Measurements from ENCODE around the gene DHODH. TPM values are rescaled to one million over a fixed set of nuclear protein-coding genes. Genes with fewer than 3 reads are reported as not detected.

Gene DHODH
- total RNA-seq, 1 donor from 2014 or later: 6.2 TPM

DNA sequence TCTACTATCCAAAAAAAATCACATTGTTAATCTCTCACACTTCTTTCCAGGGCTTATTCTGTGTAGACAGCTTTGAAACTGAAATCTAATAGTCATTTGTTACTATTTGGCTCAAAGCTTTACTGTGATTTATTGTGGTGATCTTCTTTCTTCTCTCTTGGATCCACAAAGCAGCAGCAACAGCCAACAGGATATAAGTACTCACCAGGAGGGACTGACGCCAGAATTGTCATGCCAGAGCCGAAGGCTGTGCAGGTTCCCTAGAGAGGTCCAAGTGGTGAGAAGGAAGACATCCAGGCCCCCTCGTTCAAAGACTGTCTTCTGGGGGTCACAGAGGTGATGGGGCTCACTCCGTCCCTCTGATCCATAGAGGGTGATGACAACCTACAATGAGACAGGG lies 41.6 kb upstream of the DHODH start:
- H3K4me3 Mint-ChIP-seq (ENCODE audit: unreplicated experiment): no peak overlapping the region
- TF ChIP-seq, protein P1, sequence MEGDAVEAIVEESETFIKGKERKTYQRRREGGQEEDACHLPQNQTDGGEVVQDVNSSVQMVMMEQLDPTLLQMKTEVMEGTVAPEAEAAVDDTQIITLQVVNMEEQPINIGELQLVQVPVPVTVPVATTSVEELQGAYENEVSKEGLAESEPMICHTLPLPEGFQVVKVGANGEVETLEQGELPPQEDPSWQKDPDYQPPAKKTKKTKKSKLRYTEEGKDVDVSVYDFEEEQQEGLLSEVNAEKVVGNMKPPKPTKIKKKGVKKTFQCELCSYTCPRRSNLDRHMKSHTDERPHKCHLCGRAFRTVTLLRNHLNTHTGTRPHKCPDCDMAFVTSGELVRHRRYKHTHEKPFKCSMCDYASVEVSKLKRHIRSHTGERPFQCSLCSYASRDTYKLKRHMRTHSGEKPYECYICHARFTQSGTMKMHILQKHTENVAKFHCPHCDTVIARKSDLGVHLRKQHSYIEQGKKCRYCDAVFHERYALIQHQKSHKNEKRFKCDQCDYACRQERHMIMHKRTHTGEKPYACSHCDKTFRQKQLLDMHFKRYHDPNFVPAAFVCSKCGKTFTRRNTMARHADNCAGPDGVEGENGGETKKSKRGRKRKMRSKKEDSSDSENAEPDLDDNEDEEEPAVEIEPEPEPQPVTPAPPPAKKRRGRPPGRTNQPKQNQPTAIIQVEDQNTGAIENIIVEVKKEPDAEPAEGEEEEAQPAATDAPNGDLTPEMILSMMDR (IDR thresholded peaks at IDR 0.05): no peak
- H3K27me3 Mint-ChIP-seq (ENCODE audit: unreplicated experiment): peaks cover 9% of the 10 kb centered on the region
- no peaks in the 10 kb centered on the region for H3K36me3 Mint-ChIP-seq (ENCODE audit: unreplicated experiment)
- no peaks in the 10 kb centered on the region for H3K9me3 Mint-ChIP-seq (ENCODE audit: unreplicated experiment)
- no peak overlapping the region for H3K27ac Mint-ChIP-seq (ENCODE audit: unreplicated experiment)
- no peaks in the 10 kb centered on the region for H3K4me1 Mint-ChIP-seq (ENCODE audit: unreplicated experiment)
- DNase-seq (ENCODE audit: extremely low spot score, unreplicated experiment): no peak

DNA sequence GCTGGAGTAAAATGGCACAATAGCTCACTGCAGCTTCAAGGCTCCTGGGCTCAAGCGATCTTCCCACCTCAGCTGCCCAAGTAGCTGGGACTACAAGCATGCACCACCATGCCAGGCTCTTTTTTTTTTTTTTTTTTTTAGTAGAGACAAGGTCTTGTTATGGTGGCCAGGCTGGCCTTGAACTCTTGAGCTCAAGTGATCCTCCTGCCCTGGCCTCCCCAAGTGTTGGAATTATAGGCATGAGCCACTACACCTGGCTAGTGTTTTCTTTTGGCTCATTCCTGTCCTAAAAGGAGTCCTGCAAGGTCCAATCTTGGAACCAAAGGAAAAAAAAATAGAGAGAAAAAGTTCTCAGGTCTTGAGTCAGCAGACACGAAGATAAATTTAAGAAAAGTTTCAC lies 39.2 kb upstream of the DHODH start:
- TF ChIP-seq, protein P1 (IDR thresholded peaks at IDR 0.05): no peak
- H3K4me3 Mint-ChIP-seq (ENCODE audit: unreplicated experiment): no peak overlapping the region
- no peaks in the 10 kb centered on the region for H3K4me1 Mint-ChIP-seq (ENCODE audit: unreplicated experiment)
- H3K36me3 Mint-ChIP-seq (ENCODE audit: unreplicated experiment): no peaks in the 10 kb centered on the region
- H3K9me3 Mint-ChIP-seq (ENCODE audit: unreplicated experiment): no peaks in the 10 kb centered on the region
- no peak for DNase-seq (ENCODE audit: extremely low spot score, unreplicated experiment)
- no peak overlapping the region for H3K27ac Mint-ChIP-seq (ENCODE audit: unreplicated experiment)
- peaks cover 9% of the 10 kb centered on the region for H3K27me3 Mint-ChIP-seq (ENCODE audit: unreplicated experiment)

DNA sequence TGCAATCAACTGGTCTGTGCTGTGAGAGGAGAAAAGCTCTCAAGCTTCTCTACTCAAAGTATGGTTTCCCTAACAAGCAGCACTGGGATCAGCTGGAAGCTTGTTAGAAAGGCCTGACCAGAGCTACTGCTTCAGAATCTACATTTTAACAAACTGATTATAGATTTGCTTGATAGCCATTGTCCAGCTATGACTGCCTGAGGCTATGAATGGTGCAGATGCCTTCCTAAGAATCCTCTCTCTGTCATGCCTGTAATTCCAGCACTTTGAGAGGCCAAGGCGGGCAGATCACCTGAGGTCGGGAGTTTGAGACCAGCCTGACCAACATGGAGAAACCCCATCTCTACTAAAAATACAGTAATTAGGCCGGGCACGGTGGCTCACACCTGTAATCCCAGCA lies 37.0 kb upstream of the DHODH start:
- H3K27me3 Mint-ChIP-seq (ENCODE audit: unreplicated experiment): peaks cover 9% of the 10 kb centered on the region
- TF ChIP-seq, protein P1 (IDR thresholded peaks at IDR 0.05): no peak
- no peak overlapping the region for H3K27ac Mint-ChIP-seq (ENCODE audit: unreplicated experiment)
- no peaks in the 10 kb centered on the region for H3K9me3 Mint-ChIP-seq (ENCODE audit: unreplicated experiment)
- DNase-seq (ENCODE audit: extremely low spot score, unreplicated experiment): no peak
- H3K4me3 Mint-ChIP-seq (ENCODE audit: unreplicated experiment): no peak overlapping the region
- no peaks in the 10 kb centered on the region for H3K36me3 Mint-ChIP-seq (ENCODE audit: unreplicated experiment)
- no peaks in the 10 kb centered on the region for H3K4me1 Mint-ChIP-seq (ENCODE audit: unreplicated experiment)

DNA sequence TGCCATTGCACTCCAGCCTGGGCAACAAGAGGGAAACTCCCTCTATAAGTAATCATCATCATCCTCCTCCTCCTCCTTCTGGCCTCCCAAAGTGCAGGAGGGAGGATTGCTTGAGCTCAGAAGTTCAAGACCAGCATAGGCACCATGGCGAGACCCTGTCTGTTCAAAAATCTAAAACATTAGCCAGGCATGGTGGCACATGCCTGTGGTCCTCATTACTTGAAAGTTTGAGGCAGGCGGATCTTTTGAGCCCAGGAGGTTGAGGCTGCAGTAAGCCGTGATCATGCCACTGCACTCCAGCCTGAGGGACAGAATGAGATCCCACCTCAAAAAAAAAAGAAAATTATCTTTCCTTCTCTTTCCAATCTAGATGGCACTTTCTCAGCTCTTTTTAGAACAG lies 36.2 kb upstream of the DHODH start:
- Mint-ChIP-seq H3K4me3 (ENCODE audit: unreplicated experiment) (no peak overlapping the region), H3K9me3 (ENCODE audit: unreplicated experiment) (no peaks in the 10 kb centered on the region), H3K36me3 (ENCODE audit: unreplicated experiment) (no peaks in the 10 kb centered on the region), H3K4me1 (ENCODE audit: unreplicated experiment) (no peaks in the 10 kb centered on the region), H3K27me3 (ENCODE audit: unreplicated experiment) (peaks cover 4% of the 10 kb centered on the region), H3K27ac (ENCODE audit: unreplicated experiment) (no peak overlapping the region)
- DNase-seq (ENCODE audit: extremely low spot score, unreplicated experiment): no peak
- TF ChIP-seq, protein P1 (IDR thresholded peaks at IDR 0.05): no peak

DNA sequence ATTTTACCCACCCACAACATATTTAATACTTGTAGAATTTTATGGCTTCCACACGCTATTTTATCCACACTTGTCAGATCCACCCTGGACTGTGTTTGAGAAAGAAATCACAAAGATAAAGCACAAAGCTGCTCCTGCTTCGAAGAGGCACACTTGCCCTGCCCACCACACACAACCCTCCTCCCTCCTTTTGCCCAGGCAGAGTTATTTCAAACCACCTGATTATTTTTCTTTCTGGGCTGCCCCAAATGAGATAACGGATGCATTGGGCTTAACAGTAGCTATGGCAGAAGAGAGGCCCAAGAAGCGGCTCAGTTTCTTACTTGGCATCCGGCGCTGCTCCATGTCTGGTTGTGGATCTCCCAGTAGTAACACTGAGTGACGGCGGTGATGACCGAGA lies 35.5 kb upstream of the DHODH start:
- Mint-ChIP-seq H3K9me3 (ENCODE audit: unreplicated experiment) (no peaks in the 10 kb centered on the region), H3K27ac (ENCODE audit: unreplicated experiment) (no peak overlapping the region), H3K4me1 (ENCODE audit: unreplicated experiment) (no peaks in the 10 kb centered on the region), H3K4me3 (ENCODE audit: unreplicated experiment) (no peak overlapping the region), H3K27me3 (ENCODE audit: unreplicated experiment) (peaks cover 5% of the 10 kb centered on the region), H3K36me3 (ENCODE audit: unreplicated experiment) (no peaks in the 10 kb centered on the region)
- TF ChIP-seq, protein P1 (IDR thresholded peaks at IDR 0.05): no peak
- no peak for DNase-seq (ENCODE audit: extremely low spot score, unreplicated experiment)
